PFSK-1 (cell line): ENCODE results near the gene LPCAT2.

Source experiments
- POLR2AphosphoS5 ChIP-seq: IDR thresholded peaks from 2 replicates; pipeline ENCODE4 v1.6.1; 2012; ENCODE audit warnings: low read depth, mild to moderate bottlenecking, control low read depth, low read length, moderate library complexity
- TAF1 ChIP-seq: IDR thresholded peaks from 2 replicates; pipeline ENCODE4 v1.6.1; 2012; ENCODE audit warnings: low read length, control low read depth, borderline replicate concordance; ENCODE audit not compliant: insufficient read depth

- TF ChIP-seq POLR2AphosphoS5 (no peak), TAF1 (no peak)
Observed at GRCh38 chr16:55543472-55543871, 34.6 kb downstream of the LPCAT2 start.
